PC-3 (cell line): ENCODE data around the gene CAMKK2. TPM values are rescaled to one million over a fixed set of nuclear protein-coding genes. Genes with fewer than 3 reads are reported as not detected.

Experiments used
- ATAC-seq: fragments of 200-7000 bp; cut with Tn5 transposase; 2 replicates; pipeline ENCODE4 v1.9.1; 2020; ENCODE audit warnings: mild to moderate bottlenecking, moderate library complexity
- BruUV-seq: library from RNA; stranded (reverse); fragments of 400-500 nt; replicated peaks from 2 replicates; lab custom pipeline; 2021; lab: Mats Ljungman, UMichigan
- CTCF ChIA-PET: fragments of 300-600 bp; sonication (Branson Sonifier 250); formaldehyde crosslinking; loops from one replicate; lab custom pipeline; 2022; ENCODE audit warnings: antibody characterized with exemption; lab: Charles Lee
- POLR2A ChIA-PET: fragments of 300-600 bp; sonication (Branson Sonifier 250); formaldehyde crosslinking; loops from one replicate; lab custom pipeline; 2022; ENCODE audit warnings: antibody characterized with exemption; ENCODE audit not compliant: unreplicated experiment; lab: Charles Lee
- DNase-seq: peaks from one replicate; pipeline ENCODE4 v3.0.0-alpha.2; 2015
- H2AFZ ChIP-seq: fragments of 300-600 bp; sonication (generic); 2 replicates; pipeline ENCODE4 v1.6.0; 2016; ENCODE audit warnings: antibody characterized with exemption, low read length
- H3F3A ChIP-seq: fragments of 300-600 bp; sonication (generic); one replicate; pipeline ENCODE4 v1.6.0; 2017; ENCODE audit warnings: antibody characterized with exemption, low read length, control low read depth, mild to moderate bottlenecking; ENCODE audit not compliant: unreplicated experiment
- H3K27ac ChIP-seq: fragments of 300-600 bp; sonication (generic); 2 replicates; pipeline ENCODE4 v1.5.1; 2016; ENCODE audit warnings: mild to moderate bottlenecking, low read length
- H3K27me3 ChIP-seq: fragments of 300-600 bp; sonication (generic); 2 replicates; pipeline ENCODE4 v1.6.1; 2016; ENCODE audit warnings: low read length, mixed read lengths
- H3K36me3 ChIP-seq: fragments of 300-600 bp; sonication (generic); 2 replicates; pipeline ENCODE4 v1.6.1; 2016; ENCODE audit warnings: low read depth, mixed run types, low read length, mixed read lengths
- H3K4me1 ChIP-seq: fragments of 300-600 bp; sonication (generic); 2 replicates; pipeline ENCODE4 v1.5.1; 2016; ENCODE audit warnings: low read length; ENCODE audit not compliant: insufficient read depth
- H3K4me2 ChIP-seq: fragments of 300-600 bp; sonication (generic); 2 replicates; pipeline ENCODE4 v1.6.0; 2016; ENCODE audit warnings: low read length
- H3K4me3 ChIP-seq: fragments of 300-600 bp; sonication (generic); 2 replicates; pipeline ENCODE4 v1.5.1; 2016; ENCODE audit warnings: mild to moderate bottlenecking, low read length, mixed read lengths
- H3K79me2 ChIP-seq: fragments of 300-600 bp; sonication (generic); 2 replicates; pipeline ENCODE4 v1.6.1; 2017; ENCODE audit warnings: low read length, mixed read lengths
- H3K9ac ChIP-seq: fragments of 300-600 bp; sonication (generic); 2 replicates; pipeline ENCODE4 v1.6.0; 2016; ENCODE audit warnings: mild to moderate bottlenecking, low read length
- H3K9me2 ChIP-seq: fragments of 300-600 bp; sonication (generic); replicated peaks from 2 replicates; pipeline ENCODE4 v1.6.1; 2016; ENCODE audit warnings: mixed run types, low read length, mixed read lengths
- H3K9me3 ChIP-seq: fragments of 300-600 bp; sonication (generic); 2 replicates; pipeline ENCODE4 v1.6.1; 2016; ENCODE audit warnings: low read length, mixed read lengths
- H4K20me1 ChIP-seq: fragments of 300-600 bp; sonication (generic); 2 replicates; pipeline ENCODE4 v1.6.1; 2016; ENCODE audit warnings: low read length, mixed read lengths
- CTCF ChIP-seq: fragments of 300-600 bp; sonication (generic); conservative IDR thresholded peaks from 2 replicates; pipeline ENCODE4 v1.5.1; 2017; ENCODE audit warnings: antibody characterized with exemption, low read depth, mild to moderate bottlenecking, low read length
- EZH2 ChIP-seq: fragments of 300-600 bp; sonication (generic); IDR thresholded peaks from one replicate; pipeline ENCODE4 v1.6.1; 2017; ENCODE audit warnings: antibody characterized with exemption, mild to moderate bottlenecking, low read length; ENCODE audit not compliant: unreplicated experiment
- EZH2phosphoT487 ChIP-seq: fragments of 300-600 bp; sonication (generic); IDR thresholded peaks from 2 replicates; pipeline ENCODE4 v1.6.1; 2018; ENCODE audit warnings: mild to moderate bottlenecking, antibody characterized with exemption, low read length, borderline replicate concordance
- intact Hi-C: fragments of 100-400 bp; cut with micrococcal nuclease; formaldehyde crosslinking; loops from 2 replicates; pipeline ENCODE4 v1.9.0; 2023
- total RNA-seq: library from RNA; depleted of rRNA; stranded (reverse); fragments of >200 nt; gene quantifications from 2 replicates; pipeline ENCODE4 v1.2.3, GENCODE V29; 2014

Gene CAMKK2
- total RNA-seq, 1 experiment from 2014 or later = 26.5 TPM

- Histone ChIP-seq H2AFZ (no peak overlapping the region), H3F3A (no peaks in the 10 kb centered on the region), H3K9ac (no peak overlapping the region), H3K9me3 (no peaks in the 10 kb centered on the region), H4K20me1 (no peaks in the 10 kb centered on the region), H3K36me3 (peaks cover 68% of the 10 kb centered on the region), H3K27ac (no peak overlapping the region), H3K9me2 (no peaks in the 10 kb centered on the region), H3K27me3 (no peaks in the 10 kb centered on the region), H3K79me2 (no peaks in the 10 kb centered on the region), H3K4me3 (no peak overlapping the region), H3K4me1 (no peaks in the 10 kb centered on the region), H3K4me2 (no peak overlapping the region)
- ChIA-PET POLR2A (no interaction called here), CTCF (interaction anchor here (0.6 kb wide), 1 partner anchor 95 kb away, joined by 3 read pairs; no protein-coding TSS in a partner anchor)
- no peak for TF ChIP-seq CTCF
- no peak for TF ChIP-seq EZH2
- TF ChIP-seq EZH2phosphoT487 = no peak
- DNase-seq (no peak), ATAC-seq (no peak)
- no TSS peak for BruUV-seq
- intact Hi-C loops = loop anchor here (1.0 kb wide), 1 partner anchor 110 kb away; no protein-coding TSS in a partner anchor
These were observed 37.2 kb upstream of the CAMKK2 start for GRCh38 chr12:121333747-121334146.

- Histone ChIP-seq H3K9me2 (no peaks in the 10 kb centered on the region), H3K79me2 (no peaks in the 10 kb centered on the region), H3F3A (no peaks in the 10 kb centered on the region), H3K4me3 (no peak overlapping the region), H3K9ac (no peak overlapping the region), H4K20me1 (no peaks in the 10 kb centered on the region), H3K9me3 (no peaks in the 10 kb centered on the region), H3K4me1 (no peaks in the 10 kb centered on the region), H3K4me2 (no peak overlapping the region), H3K36me3 (peaks cover 81% of the 10 kb centered on the region), H3K27me3 (no peaks in the 10 kb centered on the region), H2AFZ (no peak overlapping the region), H3K27ac (no peak overlapping the region)
- no peak for DNase-seq
- ChIA-PET POLR2A (interaction anchor here (0.5 kb wide), 1 partner anchor 1069 kb away, joined by 8 read pairs; no protein-coding TSS in a partner anchor), CTCF (no interaction called here)
- peak; percentile 53 for ATAC-seq
- BruUV-seq = no TSS peak
- intact Hi-C loops = no loop called here
- no peak for TF ChIP-seq EZH2phosphoT487
- TF ChIP-seq EZH2 = no peak
- no peak for TF ChIP-seq CTCF
These were observed 34.7 kb upstream of the CAMKK2 start for GRCh38 chr12:121331248-121331647.

GRCh38 chr12:121330692-121331091, 34.2 kb upstream of the CAMKK2 start:
- no TSS peak for BruUV-seq
- ATAC-seq (no peak), DNase-seq (no peak)
- H2AFZ ChIP-seq = no peak overlapping the region
- no peak overlapping the region for H3K4me3 ChIP-seq
- no peak for TF ChIP-seq EZH2phosphoT487
- no peak for TF ChIP-seq CTCF
- TF ChIP-seq EZH2 = no peak
- H3K27me3 ChIP-seq = no peaks in the 10 kb centered on the region
- peaks cover 86% of the 10 kb centered on the region for H3K36me3 ChIP-seq
- no peak overlapping the region for H3K9ac ChIP-seq
- H3K9me3 ChIP-seq = no peaks in the 10 kb centered on the region
- intact Hi-C loops = no loop called here
- H3K79me2 ChIP-seq = no peaks in the 10 kb centered on the region
- H3K9me2 ChIP-seq = no peaks in the 10 kb centered on the region
- H3F3A ChIP-seq = no peaks in the 10 kb centered on the region
- CTCF ChIA-PET = no interaction called here
- no peak overlapping the region for H3K4me2 ChIP-seq
- POLR2A ChIA-PET = no interaction called here
- no peaks in the 10 kb centered on the region for H3K4me1 ChIP-seq
- H4K20me1 ChIP-seq = no peaks in the 10 kb centered on the region
- H3K27ac ChIP-seq = no peak overlapping the region
